Endothelial cell of umbilical vein (primary cell): ENCODE results near the gene CNST. TPM values are rescaled to one million over a fixed set of nuclear protein-coding genes. Genes with fewer than 3 reads are reported as not detected.

ENCODE experiments used
- BruUV-seq: library from RNA; stranded (reverse); fragments of 400-500 nt; replicated peaks from 2 replicates; lab custom pipeline; 2021; lab: Mats Ljungman, UMichigan
- CTCF ChIA-PET: fragments of 300-600, 350-600 bp; sonication (Branson Sonifier 250); formaldehyde crosslinking; loops from one replicate; lab custom pipeline; 2021; ENCODE audit warnings: antibody characterized with exemption, inconsistent platforms; lab: Charles Lee
- POLR2A ChIA-PET: fragments of 300-600, 350-600 bp; sonication (Branson Sonifier 250); formaldehyde crosslinking; loops from one replicate; lab custom pipeline; 2021; ENCODE audit warnings: antibody characterized with exemption, inconsistent platforms; lab: Charles Lee
- DNase-seq: peaks from one replicate; pipeline ENCODE4 v3.0.0-alpha.2; 2011; ENCODE audit warnings: low read depth, low spot score
- FAIRE-seq: peaks from 2 replicates; lab custom pipeline; 2011; peaks lifted over from hg19 to GRCh38; lab: Jason Lieb, UNC
- H2AFZ ChIP-seq: 2 replicates; pipeline ENCODE4 v1.6.0; 2012; ENCODE audit warnings: low read depth, low read length, control low read depth, inconsistent platforms
- H3K27ac ChIP-seq: 2 replicates; pipeline ENCODE4 v1.5.1; 2011; ENCODE audit warnings: low read depth, mild to moderate bottlenecking, control low read depth, low read length, moderate library complexity; ENCODE audit not compliant: insufficient read depth
- H3K27me3 ChIP-seq, 2 experiments: 2 replicates each; pipeline versions ENCODE4 v1.6.0 to v1.6.1; 2011; ENCODE audit warnings: low read length in 2 of 2, mixed read lengths in 1 of 2; ENCODE audit not compliant: control insufficient read depth in 2 of 2, insufficient read depth in 2 of 2
- H3K36me3 ChIP-seq, 2 experiments: 2 replicates in 1 of 2; 3 replicates in 1 of 2; pipeline ENCODE4 v1.5.1; 2011; ENCODE audit warnings: low read length in 2 of 2, mild to moderate bottlenecking in 1 of 2, moderate library complexity in 1 of 2; ENCODE audit not compliant: control insufficient read depth in 2 of 2, insufficient read depth in 2 of 2; ENCODE audit errors: extremely low read depth in 1 of 2
- H3K4me1 ChIP-seq: 3 replicates; pipeline ENCODE4 v1.5.1; 2011; ENCODE audit warnings: mild to moderate bottlenecking, low read length; ENCODE audit not compliant: control insufficient read depth, insufficient read depth; ENCODE audit errors: extremely low read depth
- H3K4me2 ChIP-seq: 2 replicates; pipeline ENCODE4 v1.6.1; 2011; ENCODE audit warnings: low read length, control low read depth, mixed read lengths; ENCODE audit not compliant: insufficient read depth
- H3K4me3 ChIP-seq, 3 experiments: fragments of 200-600 bp in 1 of 3; sonication (generic), shearing (Covaris generic) in 1 of 3; replicated peaks in 1 of 3; 2 replicates each; pipeline ENCODE4 v1.5.1; 2011 to 2016; ENCODE audit warnings: control low read depth in 3 of 3, low read length in 3 of 3, mild to moderate bottlenecking in 2 of 3, inconsistent platforms in 1 of 3, low read depth in 1 of 3, moderate library complexity in 1 of 3; ENCODE audit not compliant: insufficient read depth in 1 of 3
- H3K79me2 ChIP-seq: 2 replicates; pipeline ENCODE4 v1.6.0; 2012; ENCODE audit warnings: low read length, inconsistent platforms; ENCODE audit not compliant: control insufficient read depth, insufficient read depth
- H3K9ac ChIP-seq: replicated peaks from 2 replicates; pipeline ENCODE3; 2011; ENCODE audit warnings: low read length, control low read depth; ENCODE audit not compliant: insufficient read depth; ENCODE audit errors: extremely low read depth
- H3K9me1 ChIP-seq: replicated peaks from 3 replicates; pipeline ENCODE4 v1.6.0; 2011; ENCODE audit warnings: mild to moderate bottlenecking, low read length; ENCODE audit not compliant: control insufficient read depth, insufficient read depth; ENCODE audit errors: extremely low read depth
- H3K9me3 ChIP-seq: replicated peaks from 2 replicates; pipeline ENCODE4 v1.5.1; 2012; ENCODE audit warnings: low read length, inconsistent platforms; ENCODE audit not compliant: control insufficient read depth, insufficient read depth
- H4K20me1 ChIP-seq: replicated peaks from 2 replicates; pipeline ENCODE3; 2011; ENCODE audit warnings: mild to moderate bottlenecking, low read length; ENCODE audit not compliant: control insufficient read depth, insufficient read depth; ENCODE audit errors: extremely low read depth
- CTCF ChIP-seq, 2 donors: IDR thresholded peaks; 1 replicate in 1 of 2; 2 replicates in 1 of 2; pipeline ENCODE4 v1.5.1; 2011; ENCODE audit warnings: low read length in 2 of 2, mild to moderate bottlenecking in 2 of 2, moderate library complexity in 2 of 2, control low read depth in 1 of 2, inconsistent platforms in 1 of 2, low read depth in 1 of 2; ENCODE audit not compliant: insufficient read depth in 1 of 2; ENCODE audit errors: extremely low read depth in 1 of 2
- EZH2 ChIP-seq: IDR thresholded peaks from 2 replicates; pipeline ENCODE4 v1.6.1; 2012; ENCODE audit warnings: borderline replicate concordance, low read depth, mild to moderate bottlenecking, moderate library complexity, low read length, inconsistent platforms; ENCODE audit not compliant: severe bottlenecking
- FOS ChIP-seq: IDR thresholded peaks from 2 replicates; pipeline ENCODE4 v1.6.1; 2011; ENCODE audit warnings: mild to moderate bottlenecking, low read length, moderate library complexity, borderline replicate concordance; ENCODE audit not compliant: insufficient read depth
- GATA2 ChIP-seq: IDR thresholded peaks from 2 replicates; pipeline ENCODE4 v1.7.0; 2011; ENCODE audit warnings: low read depth, mild to moderate bottlenecking, moderate library complexity, mixed read lengths, low read length; ENCODE audit not compliant: insufficient read length, insufficient read depth
- JUN ChIP-seq: IDR thresholded peaks from 2 replicates; pipeline ENCODE4 v1.6.1; 2011; ENCODE audit warnings: borderline replicate concordance, low read depth; ENCODE audit not compliant: insufficient read length, insufficient read depth
- MYC ChIP-seq: IDR thresholded peaks from one replicate; pipeline ENCODE4 v1.6.1; 2011; ENCODE audit warnings: mild to moderate bottlenecking, low read depth, low read length
- POLR2AphosphoS5 ChIP-seq: IDR thresholded peaks from 2 replicates; pipeline ENCODE4 v1.6.1; 2012; ENCODE audit warnings: low read depth, mild to moderate bottlenecking, control low read depth, low read length, moderate library complexity; ENCODE audit not compliant: insufficient read depth
- dilution Hi-C: fragments of 300-500 bp; cut with MboI; formaldehyde crosslinking; loops from one replicate; pipeline ENCODE4 v1.15.0; 2019; ENCODE audit warnings: low sequenced_read_pairs; ENCODE audit not compliant: extremely low pct_ligation_motif_present
- intact Hi-C: fragments of 100-400 bp; cut with micrococcal nuclease; formaldehyde crosslinking; loops from one replicate; pipeline ENCODE4 v1.10.0; 2022
- polyA plus RNA-seq, 4 experiments: library from polyadenylated mRNA; depleted of rRNA in 3 of 4; stranded (reverse) in 3 of 4; unstranded in 1 of 4; fragments of >200 nt; gene quantifications; 2 replicates each; pipeline versions ENCODE4 v1.2.1 to v1.2.3, GENCODE V29; 2011 to 2012; ENCODE audit warnings: missing spikeins in 1 of 4
- total RNA-seq: library from RNA; stranded (reverse); gene quantifications from 2 replicates; pipeline ENCODE4 v1.2.3, GENCODE V29; 2021

CNST gene
- total and polyA plus RNA-seq, 2 donors (not counting 3 experiments of a cell fraction or from before 2014, with no cell fraction given) = 6.3 to 18.1 TPM

GRCh38 chr1:246526380-246526779, 39.9 kb upstream of the CNST start:
- no peak for FAIRE-seq
- Histone ChIP-seq H3K79me2 (no peaks in the 10 kb centered on the region), H3K27me3 (peaks cover 0 to 2% of the 10 kb centered on the region in 2 experiments), H3K9me3 (no peaks in the 10 kb centered on the region), H3K4me3 (no peak overlapping the region), H3K9me1 (no peaks in the 10 kb centered on the region), H3K27ac (no peak overlapping the region), H3K4me1 (no peaks in the 10 kb centered on the region), H4K20me1 (no peaks in the 10 kb centered on the region), H2AFZ (no peak overlapping the region), H3K36me3 (no peaks in the 10 kb centered on the region), H3K9ac (no peak overlapping the region), H3K4me2 (no peak overlapping the region)
- dilution Hi-C loops (no loop called here), intact Hi-C loops (no loop called here)
- BruUV-seq = no TSS peak
- CTCF ChIA-PET = no interaction called here
- TF ChIP-seq EZH2 (no peak), POLR2AphosphoS5 (no peak), JUN (no peak), FOS (no peak), GATA2 (no peak), MYC (no peak), CTCF (IDR thresholded peaks at IDR 0.05; ENCODE audit: extremely low read depth in 1 of 2, insufficient read depth in 1 of 2, low read depth in 1 of 2, low read length in 2 of 2) (no peak)
- no peak for DNase-seq
- POLR2A ChIA-PET = no interaction called here
